Measurements from ENCODE around the gene HES2.

GRCh38 chr1:6365047-6365446 lies 54.7 kb downstream of the HES2 start:
- no peak for TF ChIP-seq CTCF (IDR thresholded peaks at IDR 0.05)
- no peak for TF ChIP-seq POLR2A (IDR thresholded peaks at IDR 0.05)
